ENCODE measurements around the gene METTL18. TPM values are rescaled to one million over a fixed set of nuclear protein-coding genes. Genes with fewer than 3 reads are reported as not detected.

Gene METTL18
- 1 to 10 TPM; 1.1 to 3.6 (median 2.7) TPM for total RNA-seq

DNA sequence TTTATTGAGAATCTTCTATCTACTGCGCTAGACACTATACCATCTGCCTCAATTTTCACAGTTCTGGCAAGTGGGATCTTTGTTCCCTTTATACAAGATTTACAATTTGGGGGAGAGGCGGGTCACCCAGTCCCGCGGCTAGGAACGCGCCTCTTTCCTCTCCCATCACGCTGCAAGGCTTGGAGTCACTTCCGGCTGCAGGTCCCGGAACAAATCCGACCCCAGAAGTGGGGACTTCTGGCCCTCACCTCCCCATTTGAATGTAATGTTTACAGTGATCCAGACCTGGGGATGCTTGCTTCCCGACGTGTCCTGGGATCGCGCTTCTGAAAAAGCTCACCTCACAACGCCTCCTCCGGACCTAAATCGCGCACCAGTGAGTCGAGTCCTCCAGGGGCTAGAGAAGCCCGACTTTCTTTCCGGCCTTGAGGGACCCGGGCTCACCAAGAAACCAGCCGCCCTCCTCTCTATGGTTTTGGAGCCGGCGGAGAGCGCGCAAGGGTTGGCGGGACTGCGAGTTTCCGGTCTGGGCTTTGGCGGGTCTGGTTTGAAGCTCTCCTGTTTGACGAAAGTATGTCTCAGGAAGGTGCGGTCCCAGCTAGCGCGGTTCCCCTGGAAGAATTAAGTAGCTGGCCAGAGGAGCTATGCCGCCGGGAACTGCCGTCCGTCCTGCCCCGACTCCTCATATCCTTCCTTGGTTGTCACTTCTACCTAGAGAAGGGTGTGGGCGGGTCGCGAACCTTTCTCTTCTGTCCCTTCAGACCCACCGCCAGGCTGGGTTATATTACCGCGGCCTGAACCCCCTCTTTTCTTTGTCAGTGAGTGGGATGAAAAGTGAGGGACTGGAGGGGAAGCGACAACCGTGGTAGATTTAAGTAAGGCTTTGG is at the start of gene METTL18:
Gene METTL18, minus strand, starts transcription at position 378 of the 887 bp plus-strand sequence. CDS start 1,212 bp downstream, outside the sequence.
- peaks cover 18 to 20% of the 10 kb centered on the region in 2 donors for H3K4me1 ChIP-seq
- intact Hi-C loops (cut with DNase I; ENCODE audit: low total_unique reads) (loop anchor here (2.0 to 10.0 kb wide), 3 partner anchors 100 to 1450 kb away; partner anchors contain the start of gene NME7), in situ Hi-C loops (cut with MboI; ENCODE audit: low sequenced_read_pairs in 4 of 4) (loop anchor here in 1 of 4 donors (10.0 kb wide), 1 partner anchor 100 kb away; the partner anchor contains the start of gene SCYL3)
- no peaks in the 10 kb centered on the region for H3K27me3 ChIP-seq
- peaks cover 0 to 3% of the 10 kb centered on the region in 2 donors for H3K36me3 ChIP-seq
- peak in 1 of 2 donors; percentile 27 for TF ChIP-seq POLR2A (IDR thresholded peaks at IDR 0.05)
- TF ChIP-seq, protein P1, sequence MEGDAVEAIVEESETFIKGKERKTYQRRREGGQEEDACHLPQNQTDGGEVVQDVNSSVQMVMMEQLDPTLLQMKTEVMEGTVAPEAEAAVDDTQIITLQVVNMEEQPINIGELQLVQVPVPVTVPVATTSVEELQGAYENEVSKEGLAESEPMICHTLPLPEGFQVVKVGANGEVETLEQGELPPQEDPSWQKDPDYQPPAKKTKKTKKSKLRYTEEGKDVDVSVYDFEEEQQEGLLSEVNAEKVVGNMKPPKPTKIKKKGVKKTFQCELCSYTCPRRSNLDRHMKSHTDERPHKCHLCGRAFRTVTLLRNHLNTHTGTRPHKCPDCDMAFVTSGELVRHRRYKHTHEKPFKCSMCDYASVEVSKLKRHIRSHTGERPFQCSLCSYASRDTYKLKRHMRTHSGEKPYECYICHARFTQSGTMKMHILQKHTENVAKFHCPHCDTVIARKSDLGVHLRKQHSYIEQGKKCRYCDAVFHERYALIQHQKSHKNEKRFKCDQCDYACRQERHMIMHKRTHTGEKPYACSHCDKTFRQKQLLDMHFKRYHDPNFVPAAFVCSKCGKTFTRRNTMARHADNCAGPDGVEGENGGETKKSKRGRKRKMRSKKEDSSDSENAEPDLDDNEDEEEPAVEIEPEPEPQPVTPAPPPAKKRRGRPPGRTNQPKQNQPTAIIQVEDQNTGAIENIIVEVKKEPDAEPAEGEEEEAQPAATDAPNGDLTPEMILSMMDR (IDR thresholded peaks at IDR 0.05 in 4 of 5, conservative IDR thresholded peaks at IDR 0.05 in 1 of 5): peak in 1 of 5 experiments; percentile 11
- DNase-seq (peak; percentile 79 to 86), ATAC-seq (peak; percentile 100)
- H3K4me3 ChIP-seq: peak within 1 kb of the TSS; percentile 75 to 86 (median 80)
- no peaks in the 10 kb centered on the region for H3K9me3 ChIP-seq
- H3K27ac ChIP-seq: peak within 1 kb of the TSS; percentile 87 to 92 (median 91)

DNA sequence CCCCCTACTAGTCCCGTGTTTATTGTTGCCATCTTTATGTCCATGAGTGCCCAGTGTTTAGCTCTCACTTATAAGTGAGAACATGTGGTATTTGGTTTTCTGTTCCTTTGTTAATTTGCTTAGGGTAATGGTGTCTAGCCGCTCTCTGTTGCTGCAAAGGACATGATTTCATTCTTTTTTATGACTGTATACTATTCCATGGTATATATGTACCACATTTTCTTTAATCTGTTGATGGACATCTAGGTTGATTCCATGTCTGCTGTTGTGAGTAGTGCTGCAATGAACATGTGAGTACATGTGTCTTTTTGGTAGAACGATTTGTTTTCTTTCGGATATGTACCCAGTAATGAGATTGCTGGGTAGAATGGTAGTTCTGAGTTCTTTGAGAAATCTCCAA is 44.2 kb upstream of the METTL18 start:
- Histone ChIP-seq H3K9me3 (no peaks in the 10 kb centered on the region), H3K36me3 (peaks cover 0 to 11% of the 10 kb centered on the region in 2 donors), H3K4me3 (no peak overlapping the region), H3K27ac (no peak overlapping the region), H3K4me1 (no peaks in the 10 kb centered on the region), H3K27me3 (no peaks in the 10 kb centered on the region)
- in situ Hi-C loops (cut with MboI; ENCODE audit: low sequenced_read_pairs in 4 of 4): no loop called here
- ATAC-seq (no peak), DNase-seq (no peak)
- TF ChIP-seq, protein P1 (IDR thresholded peaks at IDR 0.05 in 4 of 5, conservative IDR thresholded peaks at IDR 0.05 in 1 of 5): no peak
- no peak for TF ChIP-seq POLR2A (IDR thresholded peaks at IDR 0.05)
- intact Hi-C loops (cut with DNase I; ENCODE audit: low total_unique reads): no loop called here

DNA sequence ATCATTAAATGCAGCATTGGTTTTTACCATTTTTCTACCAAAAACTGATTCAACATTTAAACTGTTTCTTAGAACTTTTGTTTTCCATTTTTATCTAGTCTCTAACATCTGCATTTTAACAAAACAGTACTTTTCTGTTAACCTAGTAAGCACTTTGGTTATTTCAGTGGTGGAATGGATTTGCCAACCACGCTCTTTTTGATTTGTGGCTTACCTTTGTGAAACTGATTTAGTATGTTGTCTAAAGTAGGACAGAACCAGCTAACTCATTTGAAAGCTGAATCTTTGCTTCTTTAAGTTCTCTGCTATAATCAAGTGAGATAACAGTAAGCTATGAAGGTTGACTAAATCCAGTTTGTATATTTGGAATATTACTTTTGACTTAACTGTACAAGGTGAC is 41.5 kb upstream of the METTL18 start:
- Histone ChIP-seq H3K9me3 (no peaks in the 10 kb centered on the region), H3K27ac (no peak overlapping the region), H3K27me3 (no peaks in the 10 kb centered on the region), H3K36me3 (peaks cover 0 to 11% of the 10 kb centered on the region in 2 donors), H3K4me1 (no peaks in the 10 kb centered on the region), H3K4me3 (no peak overlapping the region)
- DNase-seq (no peak), ATAC-seq (no peak)
- in situ Hi-C loops (cut with MboI; ENCODE audit: low sequenced_read_pairs in 4 of 4): no loop called here
- TF ChIP-seq POLR2A (IDR thresholded peaks at IDR 0.05): no peak
- TF ChIP-seq, protein P1 (IDR thresholded peaks at IDR 0.05 in 4 of 5, conservative IDR thresholded peaks at IDR 0.05 in 1 of 5): no peak
- intact Hi-C loops (cut with DNase I; ENCODE audit: low total_unique reads): no loop called here

DNA sequence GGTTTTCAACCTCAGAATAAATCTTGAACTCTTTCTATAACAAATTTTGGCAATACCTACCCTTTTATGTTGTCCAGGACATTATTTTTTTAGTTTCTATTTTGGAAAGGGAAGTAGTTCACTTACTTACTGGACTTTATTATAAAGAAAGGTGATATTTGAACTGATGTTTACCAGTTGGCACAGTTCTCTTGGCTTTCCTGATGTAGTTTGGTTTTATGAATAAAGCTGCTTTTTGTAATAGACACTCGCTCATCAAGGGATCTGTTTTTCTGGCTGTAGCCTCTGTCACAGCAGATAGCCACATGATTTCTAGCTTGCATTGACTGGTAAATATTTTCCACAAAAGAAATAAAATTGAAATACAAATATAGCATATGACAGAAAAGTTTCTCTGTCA is 40.9 kb upstream of the METTL18 start:
- Histone ChIP-seq H3K4me3 (no peak overlapping the region), H3K9me3 (no peaks in the 10 kb centered on the region), H3K36me3 (peaks cover 0 to 11% of the 10 kb centered on the region in 2 donors), H3K27ac (no peak overlapping the region), H3K4me1 (no peaks in the 10 kb centered on the region), H3K27me3 (no peaks in the 10 kb centered on the region)
- no peak for ATAC-seq
- in situ Hi-C loops (cut with MboI; ENCODE audit: low sequenced_read_pairs in 4 of 4) (no loop called here), intact Hi-C loops (cut with DNase I; ENCODE audit: low total_unique reads) (no loop called here)
- TF ChIP-seq, protein P1 (IDR thresholded peaks at IDR 0.05 in 4 of 5, conservative IDR thresholded peaks at IDR 0.05 in 1 of 5): no peak
- no peak for TF ChIP-seq POLR2A (IDR thresholded peaks at IDR 0.05)
- DNase-seq: no peak

Measured in gastrocnemius medialis (tissue), 4 donors.